OCI-LY1 (cell line): Measurements from ENCODE around the gene TERT.

Experiments used
- CTCF ChIP-seq: fragments of 200-600 bp; sonication (generic), shearing (Covaris generic); IDR thresholded peaks from 2 replicates; pipeline ENCODE4 v1.5.1; 2017; ENCODE audit warnings: mild to moderate bottlenecking, antibody characterized with exemption, low read length, moderate library complexity, mixed read lengths
- EZH2 ChIP-seq: fragments of 200-600 bp; sonication (generic), shearing (Covaris generic); IDR thresholded peaks from 2 replicates; pipeline ENCODE4 v1.8.0; 2017; ENCODE audit warnings: borderline replicate concordance, mixed run types, mild to moderate bottlenecking, antibody characterized with exemption, low read length, moderate library complexity, mixed read lengths

DNA sequence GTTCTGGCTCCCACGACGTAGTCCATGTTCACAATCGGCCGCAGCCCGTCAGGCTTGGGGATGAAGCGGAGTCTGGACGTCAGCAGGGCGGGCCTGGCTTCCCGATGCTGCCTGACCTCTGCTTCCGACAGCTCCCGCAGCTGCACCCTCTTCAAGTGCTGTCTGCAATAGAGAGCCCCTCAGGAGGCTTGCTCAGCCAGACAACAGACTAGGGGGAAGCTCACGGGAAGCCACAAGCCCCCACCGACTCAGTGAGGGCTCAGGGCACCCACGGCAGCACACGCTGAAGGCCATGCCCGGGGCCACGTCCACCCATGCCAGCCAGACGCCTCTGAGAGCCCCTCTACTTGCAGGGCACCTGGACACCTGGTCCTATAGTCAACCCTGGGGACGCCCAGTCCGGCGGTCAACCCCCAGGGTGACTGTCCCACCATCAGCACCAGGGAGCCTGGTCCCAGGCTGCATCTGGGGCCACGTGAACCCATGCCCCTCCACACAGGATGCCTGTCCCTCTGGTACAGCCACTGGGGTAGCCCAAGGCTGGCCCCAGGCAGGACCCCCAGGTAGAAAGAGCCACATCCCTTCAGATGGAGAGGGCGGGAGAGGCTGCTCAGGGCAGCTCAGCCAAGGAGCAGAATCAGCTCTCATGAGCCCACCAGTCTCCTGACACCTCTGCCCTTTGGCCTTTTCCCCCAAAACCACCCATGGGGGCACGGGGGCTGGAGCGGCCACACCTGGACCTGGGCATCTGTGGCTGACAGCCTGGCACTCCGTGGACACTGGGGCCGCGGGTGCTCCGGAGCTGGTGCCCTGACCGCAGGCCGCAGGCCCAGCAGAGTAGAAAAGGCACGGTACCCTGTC lies 14.5 kb downstream of the TERT start:
- TF ChIP-seq CTCF = no peak
- TF ChIP-seq EZH2 = no peak
